ENCODE data around the gene MEIS1.

Gene MEIS1

GRCh38 chr2:66433695-66433944 is 1.3 kb upstream of the MEIS1 start:
- no peak for TF ChIP-seq CTCF (IDR thresholded peaks at IDR 0.05)

GRCh38 chr2:66433945-66434678 is 813 bp upstream of the MEIS1 start:
- TF ChIP-seq CTCF (IDR thresholded peaks at IDR 0.05) = no peak

- no peak for TF ChIP-seq CTCF (IDR thresholded peaks at IDR 0.05)
These were observed 587 bp downstream of the MEIS1 start for GRCh38 chr2:66435549-66435875.

GRCh38 chr2:66435963-66436362 is 1.0 kb downstream of the MEIS1 start:
- no peak for TF ChIP-seq CTCF (IDR thresholded peaks at IDR 0.05)

- TF ChIP-seq CTCF (IDR thresholded peaks at IDR 0.05) = no peak
These were observed 1.7 kb downstream of the MEIS1 start for GRCh38 chr2:66436581-66437001.

GRCh38 chr2:66437109-66437690 is 2.3 kb downstream of the MEIS1 start:
- TF ChIP-seq CTCF (IDR thresholded peaks at IDR 0.05) = no peak

- no peak for TF ChIP-seq CTCF (IDR thresholded peaks at IDR 0.05)
These were observed 3.0 kb downstream of the MEIS1 start for GRCh38 chr2:66437691-66438497.

Measured in LNCAP (cell line).